HepG2 (cell line): ENCODE data around the gene CASKIN1. TPM values are rescaled to one million over a fixed set of nuclear protein-coding genes. Genes with fewer than 3 reads are reported as not detected.

Experiments
- ATAC-seq: fragments of 200-7000 bp; cut with Tn5 transposase; 3 replicates; pipeline ENCODE4 v1.9.1; 2020; ENCODE audit warnings: mild to moderate bottlenecking, moderate library complexity
- BruUV-seq: library from RNA; stranded (reverse); fragments of 400-500 nt; replicated peaks from 2 replicates; lab custom pipeline; 2021; lab: Mats Ljungman, UMichigan
- CTCF ChIA-PET: fragments of 300-600 bp; formaldehyde crosslinking; extraction: SDS; loops from one replicate; lab custom pipeline; 2021; ENCODE audit warnings: low total read pairs, inconsistent platforms, low intra/inter-chr PET ratio; lab: Yijun Ruan, JAX
- POLR2A ChIA-PET: fragments of 350-600 bp; sonication (Branson Sonifier 250); formaldehyde crosslinking; loops from one replicate; lab custom pipeline; 2020; ENCODE audit warnings: antibody characterized with exemption, inconsistent platforms; lab: Yijun Ruan, JAX
- DNase-seq: peaks from one replicate; pipeline ENCODE4 v3.0.0-alpha.2; 2015; ENCODE audit warnings: low spot score
- FAIRE-seq: peaks from 3 replicates; lab custom pipeline; 2011; peaks lifted over from hg19 to GRCh38; lab: Jason Lieb, UNC
- H2AFZ ChIP-seq: one replicate; pipeline ENCODE4 v1.6.1; 2011; ENCODE audit warnings: low read length, inconsistent platforms
- H3K27ac ChIP-seq: fragments of 300-600 bp; 3 replicates; pipeline ENCODE4 v1.8.0; 2011; ENCODE audit warnings: mixed run types, mild to moderate bottlenecking, mixed read lengths, low read length, inconsistent platforms; ENCODE audit not compliant: insufficient read depth; ENCODE audit errors: extremely low read length
- H3K27me3 ChIP-seq, 2 experiments: fragments of 200-600 bp in 1 of 2; 2 replicates in 1 of 2; 3 replicates in 1 of 2; pipeline versions ENCODE4 v1.6.0 to v1.8.0; 2011; ENCODE audit warnings: low read length in 2 of 2, mild to moderate bottlenecking in 2 of 2, moderate library complexity in 2 of 2, inconsistent platforms in 1 of 2; ENCODE audit not compliant: insufficient read depth in 2 of 2, control insufficient read depth in 1 of 2
- H3K36me3 ChIP-seq, 2 experiments: fragments of 200-600 bp in 1 of 2; replicated peaks in 1 of 2; 2 replicates in 1 of 2; 3 replicates in 1 of 2; pipeline versions ENCODE4 v1.5.1 to v1.8.0; 2011; ENCODE audit warnings: low read length in 2 of 2, inconsistent platforms in 1 of 2; ENCODE audit not compliant: insufficient read depth in 2 of 2, control insufficient read depth in 1 of 2
- H3K4me1 ChIP-seq: 2 replicates; pipeline ENCODE4 v1.5.1; 2012; ENCODE audit warnings: low read length, inconsistent platforms; ENCODE audit not compliant: insufficient read depth
- H3K4me2 ChIP-seq: 2 replicates; pipeline ENCODE4 v1.6.0; 2011; ENCODE audit warnings: low read depth, low read length, inconsistent platforms
- H3K4me3 ChIP-seq, 3 experiments: fragments of 200-600 bp in 1 of 3; sonication (generic), shearing (Covaris generic) in 1 of 3; replicated peaks in 1 of 3; 2 replicates each; pipeline ENCODE4 v1.5.1; 2011 to 2016; ENCODE audit warnings: low read length in 3 of 3, inconsistent platforms in 2 of 3, low read depth in 2 of 3, mild to moderate bottlenecking in 2 of 3, control low read depth in 1 of 3, mixed read lengths in 1 of 3; ENCODE audit not compliant: insufficient read depth in 1 of 3
- H3K79me2 ChIP-seq: one replicate; pipeline ENCODE4 v1.6.1; 2011; ENCODE audit warnings: low read length, inconsistent platforms; ENCODE audit not compliant: insufficient read depth
- H3K9ac ChIP-seq: 2 replicates; pipeline ENCODE4 v1.6.0; 2011; ENCODE audit warnings: mild to moderate bottlenecking, low read depth, low read length, inconsistent platforms; ENCODE audit not compliant: insufficient read depth
- H3K9me3 ChIP-seq: 2 replicates; pipeline ENCODE4 v1.5.1; 2012; ENCODE audit warnings: mild to moderate bottlenecking, low read length
- H4K20me1 ChIP-seq: 2 replicates; pipeline ENCODE4 v1.6.0; 2011; ENCODE audit warnings: inconsistent platforms, mild to moderate bottlenecking, low read length, moderate library complexity; ENCODE audit not compliant: insufficient read depth
- ADNP ChIP-seq: sonication (generic); formaldehyde crosslinking; IDR thresholded peaks from 2 replicates; pipeline ENCODE4 v1.4.0; 2020; ENCODE audit warnings: missing genetic modification reagents
- FOXK2 ChIP-seq: fragments of 450-650 bp; IDR thresholded peaks from 2 replicates; pipeline ENCODE4 v1.6.1; 2016
- IKZF1 ChIP-seq: fragments of 450-650 bp; IDR thresholded peaks from 2 replicates; pipeline ENCODE4 v1.7.1; 2016
- POLR2G ChIP-seq: fragments of 200-400 bp; formaldehyde crosslinking; IDR thresholded peaks from 2 replicates; pipeline ENCODE4 v1.6.1; 2018; ENCODE audit warnings: mild to moderate bottlenecking, low read depth, low read length, moderate library complexity
- STAG1 ChIP-seq: sonication (generic); formaldehyde crosslinking; IDR thresholded peaks from 2 replicates; pipeline ENCODE4 v1.4.0; 2020; ENCODE audit warnings: missing genetic modification reagents
- ZFP62 ChIP-seq: sonication (generic); formaldehyde crosslinking; IDR thresholded peaks from 2 replicates; pipeline ENCODE4 v1.4.0; 2020; ENCODE audit warnings: missing genetic modification reagents
- ZNF3 ChIP-seq: IDR thresholded peaks from 2 replicates; pipeline ENCODE4 v1.7.0; 2017; ENCODE audit warnings: inconsistent platforms
- ZNF562 ChIP-seq: sonication (generic); formaldehyde crosslinking; IDR thresholded peaks from 2 replicates; pipeline ENCODE4 v1.8.0; 2022; ENCODE audit warnings: missing genetic modification reagents, borderline replicate concordance
- WGBS: methylation state at CpG from one replicate; pipeline ENCODE4 v1.1.6; 2017; ENCODE audit warnings: low lambda C conversion rate; 5-methylcytosine and 5-hydroxymethylcytosine counted together
- in situ Hi-C: cut with HindIII; loops from 2 replicates; pipeline ENCODE4 v1.10.0; 2017; ENCODE audit warnings: low pct_unique_long_range_greater_than_20kb; ENCODE audit not compliant: extremely low pct_ligation_motif_present
- intact Hi-C: fragments of 100-400 bp; cut with micrococcal nuclease; formaldehyde crosslinking; loops from one replicate; pipeline ENCODE4 v1.10.0; 2022; ENCODE audit not compliant: unreplicated experiment
- polyA plus RNA-seq, 8 experiments: library from polyadenylated mRNA; depleted of rRNA in 3 of 8; stranded (reverse) in 7 of 8; unstranded in 1 of 8; fragments of >200 nt; fragmentation: Illumina TruSeq in 4 of 8; extraction: Trizol in 4 of 8; gene quantifications; 2 replicates each; pipeline versions ENCODE4 v1.2.1 to v1.2.3, GENCODE V29; 2011 to 2016; ENCODE audit warnings: low read depth in 4 of 8, missing spikeins in 1 of 8, mixed read lengths in 1 of 8; ENCODE audit not compliant: insufficient read depth in 1 of 8
- total RNA-seq, 5 experiments: library from RNA; depleted of rRNA; stranded (reverse); fragments of >200 nt; fragmentation: Illumina TruSeq; extraction: Trizol; gene quantifications; 2 replicates each; pipeline ENCODE4 v1.2.3, GENCODE V29; 2016; ENCODE audit warnings: low read depth in 1 of 5
- TF ChIP-seq, protein P1 (sequence below): IDR thresholded peaks from 2 replicates; pipeline ENCODE4 v1.6.1; 2016; ENCODE audit warnings: missing biosample characterization, missing genetic modification reagents, low read depth
- TF ChIP-seq, protein P2 (sequence below): sonication (generic); formaldehyde crosslinking; IDR thresholded peaks from 2 replicates; pipeline ENCODE4 v1.8.0; 2022; ENCODE audit warnings: mild to moderate bottlenecking, missing genetic modification reagents, moderate library complexity
- TF ChIP-seq, protein P3 (sequence below): sonication (generic); formaldehyde crosslinking; conservative IDR thresholded peaks from 2 replicates; pipeline ENCODE4 v1.8.0; 2022; ENCODE audit warnings: mild to moderate bottlenecking, moderate library complexity, missing genetic modification reagents
- TF ChIP-seq, protein P4 (sequence below): sonication (generic); formaldehyde crosslinking; IDR thresholded peaks from 2 replicates; pipeline ENCODE4 v1.5.0; 2020; ENCODE audit warnings: mild to moderate bottlenecking, missing genetic modification reagents
- TF ChIP-seq, protein P5 (sequence below): sonication (generic); formaldehyde crosslinking; IDR thresholded peaks from 2 replicates; pipeline ENCODE4 v1.4.0; 2020; ENCODE audit warnings: missing genetic modification reagents

Gene CASKIN1
- total and polyA plus RNA-seq, 2 of the 13 experiments (the other 11 are each of a cell fraction or from before 2014, with no cell fraction given) = 1.2 to 2.2 TPM

DNA sequence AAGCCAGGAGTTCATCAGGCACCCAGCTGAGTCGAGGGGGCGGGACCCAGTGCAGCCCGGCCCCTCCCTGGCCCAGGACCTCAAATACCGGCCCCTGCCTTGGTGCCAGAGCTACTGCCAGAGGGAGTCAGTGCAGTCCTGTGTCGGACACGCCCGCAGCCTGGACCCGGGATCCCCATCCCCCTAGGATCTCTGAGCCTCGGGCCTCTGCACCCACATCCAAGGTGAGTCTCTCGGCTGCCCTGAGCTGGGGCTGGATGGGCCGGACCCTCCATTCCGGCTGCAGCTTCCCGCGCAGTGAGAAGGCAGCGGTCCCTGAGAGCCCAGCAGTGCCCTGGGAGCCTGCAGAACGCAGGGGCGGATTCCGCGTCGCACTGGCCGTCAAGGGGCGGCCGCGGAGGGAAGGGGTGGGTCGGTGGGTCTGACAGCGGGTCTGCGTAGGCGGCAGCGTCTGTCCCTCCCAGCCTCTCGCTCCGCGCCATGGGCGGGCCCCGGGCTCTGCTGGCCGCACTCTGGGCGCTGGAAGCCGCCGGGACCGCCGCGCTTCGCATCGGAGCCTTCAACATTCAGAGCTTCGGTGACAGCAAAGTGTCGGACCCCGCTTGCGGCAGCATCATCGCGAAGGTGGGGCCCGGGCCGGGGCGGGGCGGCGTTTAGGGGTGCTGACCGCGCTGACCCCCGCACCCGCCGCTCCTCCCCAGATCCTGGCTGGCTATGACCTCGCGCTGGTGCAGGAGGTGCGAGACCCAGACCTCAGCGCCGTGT lies 40.1 kb upstream of the CASKIN1 start, which contains the start of gene DNASE1L2:
DNASE1L2 (plus strand) TSS at position 108 of the 765 bp plus-strand sequence; CDS start at position 481, 373 bp downstream.
- in situ Hi-C loops (no loop called here), intact Hi-C loops (no loop called here)
- Histone ChIP-seq H3K4me1 (peaks cover 31% of the 10 kb centered on the region), H3K27me3 (no peaks in the 10 kb centered on the region), H3K36me3 (peaks cover 6 to 16% of the 10 kb centered on the region in 2 experiments; a peak in 3 of 5 replicates), H3K9ac (no peak within 1 kb of the TSS), H3K79me2 (no peaks in the 10 kb centered on the region), H3K9me3 (no peaks in the 10 kb centered on the region), H3K4me2 (peak within 1 kb of the TSS; percentile 53), H3K4me3 (peak within 1 kb of the TSS in 2 of 3 experiments; percentile 28 to 55; a peak in 3 of 6 replicates), H4K20me1 (0 out of 2 replicates have a peak, but pooled peaks cover 2% of the 10 kb centered on the region), H2AFZ (no peak within 1 kb of the TSS), H3K27ac (no peak within 1 kb of the TSS)
- FAIRE-seq (no peak), DNase-seq (no peak), ATAC-seq (peak; percentile 18)
- ChIA-PET POLR2A (interaction anchor here (1.0 kb wide), 1 partner anchor 10 kb away, joined by 3 read pairs; no protein-coding TSS in a partner anchor), CTCF (no interaction called here)
- whole genome bisulfite sequencing = 65% methylated on average over 16 of the region's 64 CpGs
- BruUV-seq = no TSS peak
- TF ChIP-seq ZNF3 (no peak), FOXK2 (no peak), IKZF1 (no peak), ZNF562 (CRISPR knock-in tag) (no peak), ADNP (CRISPR knock-in tag) (no peak), ZFP62 (CRISPR knock-in tag) (no peak), POLR2G (peak; percentile 33; the same call in 1 of the 2 replicates), STAG1 (no peak)
- TF ChIP-seq, protein P1, sequence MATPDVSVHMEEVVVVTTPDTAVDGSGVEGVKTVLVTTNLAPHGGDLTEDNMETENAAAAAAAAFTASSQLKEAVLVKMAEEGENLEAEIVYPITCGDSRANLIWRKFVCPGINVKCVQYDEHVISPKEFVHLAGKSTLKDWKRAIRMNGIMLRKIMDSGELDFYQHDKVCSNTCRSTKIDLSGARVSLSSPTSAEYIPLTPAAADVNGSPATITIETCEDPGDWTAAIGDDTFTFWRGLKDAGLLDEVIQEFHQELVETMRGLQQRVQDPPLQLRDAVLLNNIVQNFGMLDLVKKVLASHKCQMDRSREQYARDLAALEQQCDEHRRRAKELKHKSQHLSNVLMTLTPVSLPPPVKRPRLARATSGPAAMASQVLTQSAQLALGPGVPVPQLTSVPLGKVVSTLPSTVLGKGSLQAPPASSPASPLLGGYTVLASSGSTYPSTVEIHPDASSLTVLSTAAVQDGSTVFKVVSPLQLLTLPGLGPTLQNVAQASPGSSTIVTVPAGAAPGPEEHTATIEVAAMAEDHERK = no peak
- TF ChIP-seq, protein P2, sequence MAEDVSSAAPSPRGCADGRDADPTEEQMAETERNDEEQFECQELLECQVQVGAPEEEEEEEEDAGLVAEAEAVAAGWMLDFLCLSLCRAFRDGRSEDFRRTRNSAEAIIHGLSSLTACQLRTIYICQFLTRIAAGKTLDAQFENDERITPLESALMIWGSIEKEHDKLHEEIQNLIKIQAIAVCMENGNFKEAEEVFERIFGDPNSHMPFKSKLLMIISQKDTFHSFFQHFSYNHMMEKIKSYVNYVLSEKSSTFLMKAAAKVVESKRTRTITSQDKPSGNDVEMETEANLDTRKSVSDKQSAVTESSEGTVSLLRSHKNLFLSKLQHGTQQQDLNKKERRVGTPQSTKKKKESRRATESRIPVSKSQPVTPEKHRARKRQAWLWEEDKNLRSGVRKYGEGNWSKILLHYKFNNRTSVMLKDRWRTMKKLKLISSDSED = no peak
- TF ChIP-seq, protein P3, sequence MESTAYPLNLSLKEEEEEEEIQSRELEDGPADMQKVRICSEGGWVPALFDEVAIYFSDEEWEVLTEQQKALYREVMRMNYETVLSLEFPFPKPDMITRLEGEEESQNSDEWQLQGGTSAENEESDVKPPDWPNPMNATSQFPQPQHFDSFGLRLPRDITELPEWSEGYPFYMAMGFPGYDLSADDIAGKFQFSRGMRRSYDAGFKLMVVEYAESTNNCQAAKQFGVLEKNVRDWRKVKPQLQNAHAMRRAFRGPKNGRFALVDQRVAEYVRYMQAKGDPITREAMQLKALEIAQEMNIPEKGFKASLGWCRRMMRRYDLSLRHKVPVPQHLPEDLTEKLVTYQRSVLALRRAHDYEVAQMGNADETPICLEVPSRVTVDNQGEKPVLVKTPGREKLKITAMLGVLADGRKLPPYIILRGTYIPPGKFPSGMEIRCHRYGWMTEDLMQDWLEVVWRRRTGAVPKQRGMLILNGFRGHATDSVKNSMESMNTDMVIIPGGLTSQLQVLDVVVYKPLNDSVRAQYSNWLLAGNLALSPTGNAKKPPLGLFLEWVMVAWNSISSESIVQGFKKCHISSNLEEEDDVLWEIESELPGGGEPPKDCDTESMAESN (CRISPR knock-in tag) = 0 out of 2 replicates have a peak, but pooled peaks have one; percentile 39
- TF ChIP-seq, protein P4, sequence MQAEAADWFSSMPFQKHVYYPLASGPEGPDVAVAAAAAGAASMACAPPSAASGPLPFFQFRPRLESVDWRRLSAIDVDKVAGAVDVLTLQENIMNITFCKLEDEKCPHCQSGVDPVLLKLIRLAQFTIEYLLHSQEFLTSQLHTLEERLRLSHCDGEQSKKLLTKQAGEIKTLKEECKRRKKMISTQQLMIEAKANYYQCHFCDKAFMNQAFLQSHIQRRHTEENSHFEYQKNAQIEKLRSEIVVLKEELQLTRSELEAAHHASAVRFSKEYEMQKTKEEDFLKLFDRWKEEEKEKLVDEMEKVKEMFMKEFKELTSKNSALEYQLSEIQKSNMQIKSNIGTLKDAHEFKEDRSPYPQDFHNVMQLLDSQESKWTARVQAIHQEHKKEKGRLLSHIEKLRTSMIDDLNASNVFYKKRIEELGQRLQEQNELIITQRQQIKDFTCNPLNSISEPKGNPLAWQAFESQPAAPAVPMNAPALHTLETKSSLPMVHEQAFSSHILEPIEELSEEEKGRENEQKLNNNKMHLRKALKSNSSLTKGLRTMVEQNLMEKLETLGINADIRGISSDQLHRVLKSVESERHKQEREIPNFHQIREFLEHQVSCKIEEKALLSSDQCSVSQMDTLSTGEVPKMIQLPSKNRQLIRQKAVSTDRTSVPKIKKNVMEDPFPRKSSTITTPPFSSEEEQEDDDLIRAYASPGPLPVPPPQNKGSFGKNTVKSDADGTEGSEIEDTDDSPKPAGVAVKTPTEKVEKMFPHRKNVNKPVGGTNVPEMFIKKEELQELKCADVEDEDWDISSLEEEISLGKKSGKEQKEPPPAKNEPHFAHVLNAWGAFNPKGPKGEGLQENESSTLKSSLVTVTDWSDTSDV (CRISPR knock-in tag) = 0 out of 2 replicates have a peak, but pooled peaks have one; percentile 33
- TF ChIP-seq, protein P5, sequence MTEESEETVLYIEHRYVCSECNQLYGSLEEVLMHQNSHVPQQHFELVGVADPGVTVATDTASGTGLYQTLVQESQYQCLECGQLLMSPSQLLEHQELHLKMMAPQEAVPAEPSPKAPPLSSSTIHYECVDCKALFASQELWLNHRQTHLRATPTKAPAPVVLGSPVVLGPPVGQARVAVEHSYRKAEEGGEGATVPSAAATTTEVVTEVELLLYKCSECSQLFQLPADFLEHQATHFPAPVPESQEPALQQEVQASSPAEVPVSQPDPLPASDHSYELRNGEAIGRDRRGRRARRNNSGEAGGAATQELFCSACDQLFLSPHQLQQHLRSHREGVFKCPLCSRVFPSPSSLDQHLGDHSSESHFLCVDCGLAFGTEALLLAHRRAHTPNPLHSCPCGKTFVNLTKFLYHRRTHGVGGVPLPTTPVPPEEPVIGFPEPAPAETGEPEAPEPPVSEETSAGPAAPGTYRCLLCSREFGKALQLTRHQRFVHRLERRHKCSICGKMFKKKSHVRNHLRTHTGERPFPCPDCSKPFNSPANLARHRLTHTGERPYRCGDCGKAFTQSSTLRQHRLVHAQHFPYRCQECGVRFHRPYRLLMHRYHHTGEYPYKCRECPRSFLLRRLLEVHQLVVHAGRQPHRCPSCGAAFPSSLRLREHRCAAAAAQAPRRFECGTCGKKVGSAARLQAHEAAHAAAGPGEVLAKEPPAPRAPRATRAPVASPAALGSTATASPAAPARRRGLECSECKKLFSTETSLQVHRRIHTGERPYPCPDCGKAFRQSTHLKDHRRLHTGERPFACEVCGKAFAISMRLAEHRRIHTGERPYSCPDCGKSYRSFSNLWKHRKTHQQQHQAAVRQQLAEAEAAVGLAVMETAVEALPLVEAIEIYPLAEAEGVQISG = 0 out of 2 replicates have a peak, but pooled peaks have one; percentile 25
